HS-5 (cell line): Measurements from ENCODE around the gene MGME1.

Source experiments
- DNase-seq: peaks from one replicate; pipeline ENCODE4 v3.0.0-alpha.2; 2012; ENCODE audit warnings: low read depth

The MGME1 gene

GRCh38 chr20:17940224-17940971, 28.4 kb upstream of the MGME1 start:
- DNase-seq: no peak

DNA sequence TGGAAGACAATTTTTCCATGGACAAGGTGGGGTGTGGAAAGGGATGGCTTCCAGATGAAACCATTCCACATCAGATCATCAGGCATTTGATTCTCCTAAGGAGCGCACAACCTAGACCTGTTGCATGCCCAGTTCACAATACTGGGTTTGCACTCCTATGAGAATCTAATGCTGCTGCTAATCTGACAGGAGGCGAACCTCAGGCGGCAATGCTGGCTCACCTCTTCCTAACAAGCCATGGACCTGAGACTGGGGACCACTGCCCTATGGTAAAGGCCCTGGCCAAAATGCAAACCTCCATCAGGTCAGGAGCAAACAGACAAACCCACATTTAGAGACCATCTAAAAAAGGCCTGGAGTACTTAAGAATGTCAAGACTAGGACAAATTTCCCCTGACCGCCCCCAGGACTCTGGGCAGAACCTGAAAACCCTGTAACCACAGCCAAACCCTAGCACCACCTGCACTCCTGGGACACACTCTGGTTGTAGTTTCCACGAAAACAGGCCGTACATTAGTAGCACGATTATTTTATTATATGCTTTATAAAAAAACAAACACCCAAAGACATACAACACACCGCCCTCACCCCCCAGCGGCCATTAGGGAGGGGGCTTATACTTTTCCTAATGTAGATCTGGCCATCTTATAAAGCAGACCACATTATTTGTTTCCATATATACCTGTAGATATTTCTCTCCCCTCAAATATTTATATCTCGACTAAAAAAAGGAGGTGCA, 27.6 kb upstream of the MGME1 start:
- DNase-seq: no peak

DNA sequence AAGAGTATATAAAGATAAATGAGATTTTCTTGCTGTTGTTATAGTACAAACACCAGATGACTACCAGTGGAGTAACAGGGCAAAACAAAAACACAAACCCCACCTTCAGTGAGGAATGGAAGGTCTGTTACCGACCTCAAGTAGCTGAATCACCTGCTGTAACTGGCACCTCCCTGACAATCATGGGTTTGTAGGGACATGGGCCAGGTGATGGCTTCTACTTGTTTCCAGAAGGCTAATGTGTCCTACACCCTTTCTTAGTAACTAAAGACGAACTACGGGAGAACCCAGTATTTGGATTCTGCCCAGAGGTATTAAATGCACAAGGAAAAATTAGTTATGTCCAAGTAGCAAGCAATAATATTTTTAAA, 27.0 kb upstream of the MGME1 start:
- DNase-seq: no peak

- DNase-seq: no peak
These were observed 25.5 kb upstream of the MGME1 start for GRCh38 chr20:17943343-17943742.

DNA sequence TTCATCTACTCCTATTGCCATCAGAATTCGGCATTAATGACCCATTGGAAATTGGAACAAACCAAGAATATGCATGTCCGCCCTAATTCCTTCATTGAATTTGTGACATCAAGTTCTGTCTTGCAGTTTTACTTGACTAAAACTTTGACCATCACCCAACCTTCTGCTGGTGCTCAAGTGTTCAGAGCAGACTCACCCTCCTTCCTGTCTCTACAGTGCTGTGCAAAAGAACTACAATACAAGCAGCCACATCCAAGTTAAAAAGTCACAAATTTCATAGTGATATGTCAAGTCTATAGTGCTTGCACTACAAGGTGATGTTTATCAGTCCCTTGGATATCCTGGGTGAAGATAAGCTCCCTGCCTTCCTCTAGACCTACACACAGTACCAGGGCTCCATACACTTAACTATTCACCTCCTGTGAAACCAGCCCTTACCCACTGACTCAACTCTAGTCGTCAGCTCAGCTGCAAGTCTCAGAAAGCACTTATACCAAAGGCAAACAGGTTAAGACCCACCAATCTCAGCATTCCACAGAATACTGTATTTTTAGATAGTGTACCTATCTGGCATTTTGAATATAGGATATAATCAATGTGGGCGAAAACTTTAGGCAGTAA, 23.9 kb upstream of the MGME1 start:
- DNase-seq: no peak

- DNase-seq: no peak
These were observed 22.8 kb upstream of the MGME1 start for GRCh38 chr20:17946040-17946439.

GRCh38 chr20:17946572-17947473, 22.0 kb upstream of the MGME1 start:
- DNase-seq: no peak

GRCh38 chr20:17947474-17947815, 21.4 kb upstream of the MGME1 start:
- no peak for DNase-seq

DNA sequence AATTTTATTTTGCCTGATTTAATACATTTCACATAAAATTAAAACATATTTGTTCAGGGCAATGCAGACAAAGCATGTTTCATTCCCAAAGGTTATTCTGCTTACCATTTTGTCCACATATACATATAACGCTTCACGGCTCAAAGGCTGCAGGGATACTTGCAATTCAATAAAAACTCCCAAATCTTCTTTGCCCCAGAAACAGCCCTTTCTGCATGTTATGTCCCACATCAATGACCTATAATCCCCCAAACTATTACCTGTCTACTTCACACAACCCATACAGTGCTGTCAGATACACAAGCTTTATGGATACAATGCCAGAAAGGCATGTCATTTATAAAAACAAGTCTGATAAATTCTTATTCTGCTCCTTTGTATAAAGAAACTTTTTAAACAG, 20.4 kb upstream of the MGME1 start:
- no peak for DNase-seq

- DNase-seq: no peak
These were observed 18.9 kb upstream of the MGME1 start for GRCh38 chr20:17949899-17950298.

DNA sequence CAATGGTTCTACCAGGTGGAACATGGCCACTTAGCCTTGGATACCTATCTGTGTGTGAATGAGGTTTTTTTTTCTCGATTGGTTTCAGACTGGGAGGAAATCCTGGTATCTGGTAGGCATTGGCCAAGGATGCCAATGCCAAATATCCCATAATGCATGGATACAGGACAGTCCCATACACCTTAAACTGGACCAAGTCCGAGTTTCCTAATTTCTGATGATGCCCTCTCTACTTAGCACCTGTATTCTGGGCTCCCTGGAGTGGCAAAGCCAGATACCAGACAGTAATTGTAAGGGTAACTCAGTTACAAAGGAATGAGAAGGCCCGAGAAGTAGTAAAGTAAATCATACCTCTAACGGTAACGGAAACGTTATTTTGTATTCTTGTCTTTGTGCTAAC, 18.1 kb upstream of the MGME1 start:
- DNase-seq: no peak

DNA sequence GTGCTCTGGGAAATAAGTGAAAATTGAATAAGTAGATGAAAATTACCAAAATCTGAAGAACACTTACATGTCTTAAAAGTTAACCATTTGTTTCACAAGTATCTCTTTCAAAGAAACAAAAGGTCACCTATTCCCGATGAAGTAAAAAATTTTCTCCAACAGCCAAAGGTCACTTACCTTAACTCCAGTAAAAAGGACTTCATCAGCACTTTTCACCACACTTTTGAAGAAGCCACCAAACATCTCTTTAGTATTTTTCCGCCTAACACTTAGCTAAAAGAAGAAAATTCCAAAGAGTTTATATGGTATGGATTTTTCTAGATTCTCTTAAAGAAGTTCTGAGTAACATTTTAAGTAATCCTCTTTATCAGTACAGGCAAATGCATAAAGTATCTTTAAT, 17.5 kb upstream of the MGME1 start:
- DNase-seq: no peak

DNA sequence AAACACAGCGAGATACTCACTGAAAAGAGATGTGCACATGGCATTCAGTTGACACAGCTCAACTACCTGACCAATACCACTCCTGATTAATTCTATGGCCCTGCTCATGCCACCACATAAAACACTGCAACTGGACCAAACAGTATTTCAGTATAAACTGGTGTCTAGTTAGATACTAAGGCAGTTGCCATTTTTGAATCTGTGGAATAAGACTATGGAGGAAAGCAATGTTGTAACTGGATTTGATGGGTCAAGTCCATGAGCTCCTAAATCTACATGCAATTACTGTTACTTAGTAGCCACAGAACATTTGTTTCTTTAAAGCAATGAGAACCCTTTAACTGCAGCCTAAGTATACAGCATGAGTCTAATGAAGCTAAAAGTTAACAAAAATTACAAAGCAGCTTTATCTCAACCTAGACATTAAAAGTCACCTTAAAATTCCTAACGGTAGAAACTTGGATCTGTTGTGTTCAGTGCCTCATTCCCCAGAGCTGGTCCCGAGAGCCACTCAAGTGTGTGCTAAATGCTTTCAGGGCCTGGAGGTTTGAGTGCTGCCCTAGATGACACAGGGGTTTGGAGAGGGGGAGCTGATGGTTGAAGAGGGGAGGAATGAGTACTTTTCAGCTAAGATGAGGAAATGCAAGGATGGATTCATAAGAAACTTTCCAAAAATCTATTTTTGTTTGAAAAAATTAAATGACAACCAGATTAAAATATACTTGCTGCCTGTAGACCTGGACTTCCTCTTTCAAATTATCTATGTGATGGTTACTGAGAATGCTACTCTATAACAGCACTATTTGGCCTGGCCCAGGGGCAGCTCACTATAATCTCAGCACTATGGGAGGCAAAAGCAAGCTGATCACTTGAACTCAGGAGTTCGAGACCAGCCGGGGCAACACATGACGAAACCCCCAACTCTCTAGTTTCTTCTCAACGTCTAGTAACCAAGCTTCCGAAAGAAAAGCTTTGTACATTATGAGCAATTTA, 15.8 kb upstream of the MGME1 start:
- no peak for DNase-seq

DNA sequence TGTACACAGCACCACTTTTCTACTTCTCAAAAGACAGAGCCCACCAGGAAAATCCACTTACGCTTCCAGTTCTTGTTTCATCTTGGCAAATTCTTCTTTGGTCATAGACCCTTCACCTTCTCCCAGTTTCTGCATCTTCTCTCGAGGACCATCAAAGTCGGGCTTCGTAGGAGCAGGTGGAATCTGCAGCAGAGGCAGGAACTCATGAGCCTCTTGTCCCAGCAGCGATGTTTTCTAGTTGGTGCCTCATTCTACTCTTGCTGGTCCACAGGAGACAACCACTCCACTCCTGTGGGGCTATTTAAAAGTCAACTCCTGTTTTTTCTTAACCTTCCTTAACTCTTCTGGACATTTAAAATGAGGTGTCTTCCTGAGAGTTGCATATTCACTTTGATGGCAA, 14.9 kb upstream of the MGME1 start:
- no peak for DNase-seq

GRCh38 chr20:17955302-17955701, 13.5 kb upstream of the MGME1 start:
- no peak for DNase-seq

DNA sequence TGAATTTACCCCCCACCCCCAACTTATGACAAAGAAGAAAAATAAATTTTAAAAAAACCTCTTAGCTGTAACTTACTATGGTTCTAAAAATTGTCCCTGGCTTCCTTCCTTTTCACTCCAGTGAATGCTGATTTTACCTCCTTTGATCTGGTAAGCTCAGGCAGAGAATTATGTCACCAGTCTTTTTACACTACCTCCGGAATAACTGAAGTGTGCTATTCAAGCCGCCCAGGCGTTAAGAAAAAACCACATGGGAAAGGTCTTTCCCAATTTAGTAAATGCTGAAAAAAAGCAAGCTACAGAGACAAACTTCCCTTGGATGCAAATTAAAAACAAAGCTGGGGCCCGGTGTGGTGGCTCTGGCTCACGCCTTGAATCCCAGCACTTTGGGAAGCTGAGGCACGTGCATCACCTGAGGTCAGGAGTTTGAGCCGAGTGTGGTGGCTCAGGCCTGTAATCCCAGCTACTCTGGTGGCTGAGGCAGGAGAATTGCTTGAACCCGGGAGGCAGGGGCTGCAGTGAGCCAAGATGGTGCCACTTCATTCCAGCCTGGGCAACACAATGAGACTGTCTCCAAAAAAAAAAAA, 12.6 kb upstream of the MGME1 start:
- DNase-seq: no peak

DNA sequence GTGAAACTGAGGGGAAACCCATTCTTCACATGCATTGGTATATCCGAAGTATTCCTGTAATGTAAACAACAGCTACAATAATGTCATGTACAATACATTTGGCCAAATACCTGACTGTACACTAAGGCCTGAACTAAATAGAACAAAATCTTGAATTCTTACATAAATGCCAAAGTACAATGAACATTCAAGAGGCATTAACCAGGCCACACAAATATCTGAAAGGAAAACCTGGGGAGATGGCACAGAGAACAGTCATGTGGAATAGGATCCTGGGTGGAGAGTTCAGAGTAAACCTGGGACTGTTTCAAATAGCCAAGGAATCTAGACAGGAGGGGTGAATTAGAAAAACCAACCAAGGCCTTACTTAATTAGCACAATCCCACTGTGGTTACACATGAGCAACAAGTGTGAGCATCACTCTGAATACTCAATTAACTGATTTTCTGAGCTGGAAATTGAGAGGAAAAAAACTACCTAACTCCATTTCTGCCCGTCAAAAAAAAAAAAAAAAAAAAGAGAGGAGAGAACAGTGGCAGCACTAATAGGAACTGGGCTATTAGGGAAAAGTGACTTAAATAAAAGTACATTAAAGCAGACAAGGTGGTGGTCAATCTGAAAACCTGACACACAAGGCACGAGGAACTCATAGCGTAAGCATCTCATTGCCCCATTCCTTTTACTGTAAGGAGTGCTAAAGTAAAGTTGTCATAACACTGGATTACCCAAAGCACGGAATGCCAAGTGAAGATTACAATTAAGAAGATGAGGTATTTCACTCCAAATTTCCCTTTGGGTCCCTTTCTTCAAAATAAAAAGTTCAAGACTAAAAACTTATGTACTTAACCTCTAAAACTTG, 11.1 kb upstream of the MGME1 start:
- no peak for DNase-seq

- no peak for DNase-seq
These were observed 10.2 kb upstream of the MGME1 start for GRCh38 chr20:17958373-17959256.

- no peak for DNase-seq
These were observed 9.6 kb upstream of the MGME1 start for GRCh38 chr20:17959257-17959627.
